Measurements from ENCODE around the gene GAB1. TPM values are rescaled to one million over a fixed set of nuclear protein-coding genes. Genes with fewer than 3 reads are reported as not detected.

GAB1 gene
- total and polyA plus RNA-seq, 2 donors (not counting 1 experiment from before 2014, with no cell fraction given), result 4.7 to 10.8 TPM

GRCh38 chr4:143441109-143441508, 104.4 kb downstream of the GAB1 start:
- Histone ChIP-seq H3K4me2 (replicated peaks; ENCODE audit: low read depth, low read length, poor library complexity, severe bottlenecking) (no peak overlapping the region), H3K9me3 (ENCODE audit: control extremely low read depth in 1 of 3, control insufficient read depth in 2 of 3, insufficient read depth in 1 of 3, low read length in 2 of 3) (no peaks in the 10 kb centered on the region), H3K4me3 (ENCODE audit: control extremely low read depth in 1 of 5, extremely low read depth in 1 of 5, insufficient read depth in 1 of 5, low read depth in 2 of 5, low read length in 4 of 5) (no peak overlapping the region), H3K27ac (ENCODE audit: low read length in 2 of 2) (no peak overlapping the region), H3K9ac (ENCODE audit: low read length) (no peak overlapping the region), H3K79me2 (ENCODE audit: control insufficient read depth, insufficient read depth, low read length) (no peaks in the 10 kb centered on the region), H3K36me3 (replicated peaks in 1 of 2; ENCODE audit: control extremely low read depth in 1 of 2, control insufficient read depth in 1 of 2, extremely low read depth in 1 of 2, insufficient read depth in 2 of 2, low read length in 1 of 2) (peaks cover 0 to 24% of the 10 kb centered on the region in 2 experiments), H2AFZ (ENCODE audit: insufficient read depth, low read depth, low read length, poor library complexity, severe bottlenecking) (no peak overlapping the region), H3K4me1 (ENCODE audit: control insufficient read depth in 2 of 2, insufficient read depth in 2 of 2, low read length in 2 of 2) (no peaks in the 10 kb centered on the region), H3K27me3 (replicated peaks in 1 of 4; ENCODE audit: control extremely low read depth in 1 of 4, control insufficient read depth in 3 of 4, insufficient read depth in 4 of 4, low read length in 3 of 4) (no peaks in the 10 kb centered on the region), H4K20me1 (ENCODE audit: control insufficient read depth, insufficient read depth, low read length, poor library complexity, severe bottlenecking) (no peaks in the 10 kb centered on the region)
- no peaks in the 10 kb centered on the region for H3K9me3 Mint-ChIP-seq (ENCODE audit: insufficient read depth)
- H3K4me1 Mint-ChIP-seq, result no peaks in the 10 kb centered on the region
- no peak for TF ChIP-seq EZH2 (IDR thresholded peaks at IDR 0.05; ENCODE audit: borderline replicate concordance, insufficient read depth, low read depth, low read length, poor library complexity, severe bottlenecking)
- TF ChIP-seq, protein P1, sequence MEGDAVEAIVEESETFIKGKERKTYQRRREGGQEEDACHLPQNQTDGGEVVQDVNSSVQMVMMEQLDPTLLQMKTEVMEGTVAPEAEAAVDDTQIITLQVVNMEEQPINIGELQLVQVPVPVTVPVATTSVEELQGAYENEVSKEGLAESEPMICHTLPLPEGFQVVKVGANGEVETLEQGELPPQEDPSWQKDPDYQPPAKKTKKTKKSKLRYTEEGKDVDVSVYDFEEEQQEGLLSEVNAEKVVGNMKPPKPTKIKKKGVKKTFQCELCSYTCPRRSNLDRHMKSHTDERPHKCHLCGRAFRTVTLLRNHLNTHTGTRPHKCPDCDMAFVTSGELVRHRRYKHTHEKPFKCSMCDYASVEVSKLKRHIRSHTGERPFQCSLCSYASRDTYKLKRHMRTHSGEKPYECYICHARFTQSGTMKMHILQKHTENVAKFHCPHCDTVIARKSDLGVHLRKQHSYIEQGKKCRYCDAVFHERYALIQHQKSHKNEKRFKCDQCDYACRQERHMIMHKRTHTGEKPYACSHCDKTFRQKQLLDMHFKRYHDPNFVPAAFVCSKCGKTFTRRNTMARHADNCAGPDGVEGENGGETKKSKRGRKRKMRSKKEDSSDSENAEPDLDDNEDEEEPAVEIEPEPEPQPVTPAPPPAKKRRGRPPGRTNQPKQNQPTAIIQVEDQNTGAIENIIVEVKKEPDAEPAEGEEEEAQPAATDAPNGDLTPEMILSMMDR (IDR thresholded peaks at IDR 0.05), result no peak
- H3K4me3 Mint-ChIP-seq, result no peak overlapping the region
- intact Hi-C loops (cut with micrococcal nuclease), result no loop called here
- H3K27me3 Mint-ChIP-seq, result no peaks in the 10 kb centered on the region
- DNase-seq (no peak), ATAC-seq (ENCODE audit: low read depth) (no peak)
- H3K27ac Mint-ChIP-seq, result no peak overlapping the region
- CTCF ChIA-PET, result interaction anchor here (1.3 kb wide), 1 partner anchor 41 kb away, joined by 3 read pairs; no protein-coding TSS in a partner anchor
- POLR2A ChIA-PET, result no interaction called here

DNA sequence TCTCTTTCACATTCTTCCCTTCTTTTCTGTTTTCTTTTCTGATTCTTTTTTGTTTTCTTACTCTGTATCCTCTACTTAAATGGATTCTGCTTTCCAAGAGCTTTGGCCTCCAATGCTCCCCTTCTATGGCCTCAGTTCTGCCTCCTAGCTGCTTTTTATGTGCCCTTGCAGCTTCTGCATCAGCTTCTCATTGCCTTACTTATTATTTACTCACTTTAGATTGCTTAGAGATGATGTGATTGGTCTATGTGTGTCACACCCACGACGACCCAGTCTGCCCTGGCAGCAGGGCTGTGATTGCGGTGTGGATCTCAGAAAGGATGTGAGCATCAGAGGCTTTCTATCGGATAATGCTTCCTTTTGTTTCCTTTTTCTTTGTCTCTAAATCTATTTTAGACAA, 105.0 kb downstream of the GAB1 start:
- DNase-seq (no peak), ATAC-seq (ENCODE audit: low read depth) (no peak)
- H3K4me1 ChIP-seq (ENCODE audit: control insufficient read depth in 2 of 2, insufficient read depth in 2 of 2, low read length in 2 of 2), result no peaks in the 10 kb centered on the region
- Mint-ChIP-seq H3K9me3 (ENCODE audit: insufficient read depth) (no peaks in the 10 kb centered on the region), H3K27me3 (no peaks in the 10 kb centered on the region), H3K27ac (no peak overlapping the region), H3K4me1 (no peaks in the 10 kb centered on the region), H3K4me3 (no peak overlapping the region)
- H3K4me3 ChIP-seq (ENCODE audit: control extremely low read depth in 1 of 5, extremely low read depth in 1 of 5, insufficient read depth in 1 of 5, low read depth in 2 of 5, low read length in 4 of 5), result no peak overlapping the region
- no peak overlapping the region for H2AFZ ChIP-seq (ENCODE audit: insufficient read depth, low read depth, low read length, poor library complexity, severe bottlenecking)
- H3K9ac ChIP-seq (ENCODE audit: low read length), result no peak overlapping the region
- no peak overlapping the region for H3K4me2 ChIP-seq (replicated peaks; ENCODE audit: low read depth, low read length, poor library complexity, severe bottlenecking)
- WGBS (ENCODE audit: insufficient coverage), result no CpG with 5 or more reads among the region's 4 CpGs
- H3K27me3 ChIP-seq (replicated peaks in 1 of 4; ENCODE audit: control extremely low read depth in 1 of 4, control insufficient read depth in 3 of 4, insufficient read depth in 4 of 4, low read length in 3 of 4), result no peaks in the 10 kb centered on the region
- ChIA-PET CTCF (interaction anchor here (1.0 to 1.3 kb wide), 2 partner anchors 9 to 41 kb away, joined by 3 read pairs; no protein-coding TSS in a partner anchor), POLR2A (no interaction called here)
- H3K79me2 ChIP-seq (ENCODE audit: control insufficient read depth, insufficient read depth, low read length), result no peaks in the 10 kb centered on the region
- TF ChIP-seq, protein P1 (IDR thresholded peaks at IDR 0.05), result no peak
- no peak for TF ChIP-seq EZH2 (IDR thresholded peaks at IDR 0.05; ENCODE audit: borderline replicate concordance, insufficient read depth, low read depth, low read length, poor library complexity, severe bottlenecking)
- H4K20me1 ChIP-seq (ENCODE audit: control insufficient read depth, insufficient read depth, low read length, poor library complexity, severe bottlenecking), result no peaks in the 10 kb centered on the region
- intact Hi-C loops (cut with micrococcal nuclease), result no loop called here
- no peaks in the 10 kb centered on the region for H3K9me3 ChIP-seq (ENCODE audit: control extremely low read depth in 1 of 3, control insufficient read depth in 2 of 3, insufficient read depth in 1 of 3, low read length in 2 of 3)
- H3K36me3 ChIP-seq (replicated peaks in 1 of 2; ENCODE audit: control extremely low read depth in 1 of 2, control insufficient read depth in 1 of 2, extremely low read depth in 1 of 2, insufficient read depth in 2 of 2, low read length in 1 of 2), result peaks cover 0 to 20% of the 10 kb centered on the region in 2 experiments
- no peak overlapping the region for H3K27ac ChIP-seq (ENCODE audit: low read length in 2 of 2)
